Measurements from ENCODE around the gene HCAR3.

HCAR3 gene

GRCh38 chr12:122691566-122691965 is 25.0 kb downstream of the HCAR3 start:
- Histone ChIP-seq H3K4me3 (replicated peaks; ENCODE audit: insufficient read depth, low read length) (no peak overlapping the region), H3K27me3 (ENCODE audit: insufficient read depth, poor library complexity, severe bottlenecking) (no peaks in the 10 kb centered on the region), H3K27ac (replicated peaks) (no peak overlapping the region)
- TF ChIP-seq SPI1 (IDR thresholded peaks at IDR 0.05; ENCODE audit: borderline replicate concordance, low read depth) (no peak), GABPA (IDR thresholded peaks at IDR 0.05; ENCODE audit: low read depth) (no peak), POLR2AphosphoS5 (IDR thresholded peaks at IDR 0.05; ENCODE audit: low read depth) (no peak), REST (IDR thresholded peaks at IDR 0.05; ENCODE audit: insufficient replicate concordance, low read depth) (no peak), CTCF (IDR thresholded peaks at IDR 0.05; ENCODE audit: insufficient read depth, low read length) (no peak)
- DNase-seq (ENCODE audit: low read depth in 1 of 2, low spot score in 1 of 2): no peak

- no peaks in the 10 kb centered on the region for H3K27me3 ChIP-seq (ENCODE audit: insufficient read depth, poor library complexity, severe bottlenecking)
- TF ChIP-seq CTCF (IDR thresholded peaks at IDR 0.05; ENCODE audit: insufficient read depth, low read length): no peak
- no peak for TF ChIP-seq REST (IDR thresholded peaks at IDR 0.05; ENCODE audit: insufficient replicate concordance, low read depth)
- TF ChIP-seq GABPA (IDR thresholded peaks at IDR 0.05; ENCODE audit: low read depth): no peak
- TF ChIP-seq POLR2AphosphoS5 (IDR thresholded peaks at IDR 0.05; ENCODE audit: low read depth): no peak
- TF ChIP-seq SPI1 (IDR thresholded peaks at IDR 0.05; ENCODE audit: borderline replicate concordance, low read depth): no peak
- no peak for DNase-seq (ENCODE audit: low read depth in 1 of 2, low spot score in 1 of 2)
- no peak overlapping the region for H3K4me3 ChIP-seq (replicated peaks; ENCODE audit: insufficient read depth, low read length)
- no peak overlapping the region for H3K27ac ChIP-seq (replicated peaks)
Measured at GRCh38 chr12:122688291-122688690, 28.3 kb downstream of the HCAR3 start.

- Histone ChIP-seq H3K27me3 (ENCODE audit: insufficient read depth, poor library complexity, severe bottlenecking) (no peaks in the 10 kb centered on the region), H3K27ac (replicated peaks) (no peak overlapping the region), H3K4me3 (replicated peaks; ENCODE audit: insufficient read depth, low read length) (no peak overlapping the region)
- TF ChIP-seq POLR2AphosphoS5 (IDR thresholded peaks at IDR 0.05; ENCODE audit: low read depth) (no peak), SPI1 (IDR thresholded peaks at IDR 0.05; ENCODE audit: borderline replicate concordance, low read depth) (no peak), REST (IDR thresholded peaks at IDR 0.05; ENCODE audit: insufficient replicate concordance, low read depth) (no peak), CTCF (IDR thresholded peaks at IDR 0.05; ENCODE audit: insufficient read depth, low read length) (no peak), GABPA (IDR thresholded peaks at IDR 0.05; ENCODE audit: low read depth) (no peak)
- DNase-seq (ENCODE audit: low read depth in 1 of 2, low spot score in 1 of 2): no peak
Measured at GRCh38 chr12:122687086-122687485, 29.5 kb downstream of the HCAR3 start.

All from HL-60 (cell line).